Mesenchymal stem cell (in vitro differentiated cells and primary cell): ENCODE measurements around the gene UNC5C.

Source experiments
- DNase-seq: peaks from one replicate; pipeline ENCODE4 v3.0.0-alpha.2; 2013
- H2AFZ ChIP-seq: one replicate; pipeline ENCODE4 v1.6.1; 2013; ENCODE audit warnings: low read depth, mild to moderate bottlenecking, control low read depth, inconsistent platforms, low read length, moderate library complexity
- H2AK5ac ChIP-seq: 2 replicates; pipeline ENCODE4 v1.6.1; 2013; ENCODE audit warnings: low read length, moderate library complexity, mild to moderate bottlenecking, inconsistent platforms; ENCODE audit not compliant: severe bottlenecking
- H2BK120ac ChIP-seq: one replicate; pipeline ENCODE4 v1.6.1; 2013; ENCODE audit warnings: low read depth, mild to moderate bottlenecking, inconsistent platforms, low read length, moderate library complexity
- H2BK12ac ChIP-seq, 2 experiments: one replicate each; pipeline ENCODE4 v1.6.1; 2013; ENCODE audit warnings: inconsistent platforms in 2 of 2, low read length in 2 of 2, mild to moderate bottlenecking in 2 of 2, moderate library complexity in 2 of 2, control low read depth in 1 of 2
- H2BK15ac ChIP-seq: one replicate; pipeline ENCODE4 v1.6.1; 2013; ENCODE audit warnings: mild to moderate bottlenecking, low read depth, inconsistent platforms; ENCODE audit not compliant: poor library complexity, severe bottlenecking
- H2BK5ac ChIP-seq: 2 replicates; pipeline ENCODE4 v1.6.1; 2013; ENCODE audit warnings: low read depth, mild to moderate bottlenecking, low read length, control low read depth, inconsistent platforms; ENCODE audit not compliant: poor library complexity, severe bottlenecking
- H3K14ac ChIP-seq, 2 experiments: one replicate each; pipeline ENCODE4 v1.6.1; 2013; ENCODE audit warnings: inconsistent platforms in 2 of 2, low read length in 2 of 2, control low read depth in 1 of 2, mild to moderate bottlenecking in 1 of 2, moderate library complexity in 1 of 2
- H3K18ac ChIP-seq, 2 experiments: one replicate each; pipeline ENCODE4 v1.6.1; 2013; ENCODE audit warnings: inconsistent platforms in 2 of 2, low read length in 2 of 2, control low read depth in 1 of 2, low read depth in 1 of 2, mild to moderate bottlenecking in 1 of 2
- H3K23ac ChIP-seq, 2 experiments: one replicate each; pipeline ENCODE4 v1.6.1; 2013; ENCODE audit warnings: inconsistent platforms in 2 of 2, low read length in 2 of 2, mild to moderate bottlenecking in 2 of 2, moderate library complexity in 2 of 2, control low read depth in 1 of 2
- H3K27ac ChIP-seq: 2 replicates; pipeline ENCODE4 v1.5.1; 2013; ENCODE audit warnings: mild to moderate bottlenecking, moderate library complexity, low read length, control low read depth, inconsistent platforms; ENCODE audit not compliant: poor library complexity, severe bottlenecking
- H3K27me3 ChIP-seq, 2 experiments: 2 replicates each; pipeline versions ENCODE4 v1.6.1 to v1.7.0; 2013; ENCODE audit warnings: low read length in 2 of 2, mild to moderate bottlenecking in 2 of 2, moderate library complexity in 2 of 2, control low read depth in 1 of 2, inconsistent platforms in 1 of 2; ENCODE audit not compliant: control insufficient read depth in 1 of 2, insufficient read depth in 1 of 2
- H3K36me3 ChIP-seq, 2 experiments: 2 replicates each; pipeline versions ENCODE4 v1.6.1 to v1.7.0; 2013; ENCODE audit warnings: low read length in 2 of 2, control low read depth in 1 of 2, inconsistent platforms in 1 of 2, low read depth in 1 of 2, mild to moderate bottlenecking in 1 of 2; ENCODE audit not compliant: insufficient read depth in 2 of 2, control insufficient read depth in 1 of 2
- H3K4ac ChIP-seq, 2 experiments: one replicate each; pipeline ENCODE4 v1.6.1; 2013; ENCODE audit warnings: inconsistent platforms in 2 of 2, low read length in 2 of 2, mild to moderate bottlenecking in 2 of 2, moderate library complexity in 2 of 2, control low read depth in 1 of 2, low read depth in 1 of 2
- H3K4me1 ChIP-seq: 2 replicates; pipeline ENCODE4 v1.6.1; 2013; ENCODE audit warnings: low read depth, low read length, control low read depth; ENCODE audit not compliant: control insufficient read depth, insufficient read depth
- H3K4me2 ChIP-seq: 2 replicates; pipeline ENCODE4 v1.6.1; 2013; ENCODE audit warnings: low read length, mild to moderate bottlenecking, inconsistent platforms; ENCODE audit not compliant: poor library complexity, severe bottlenecking
- H3K4me3 ChIP-seq, 2 experiments: 2 replicates each; pipeline versions ENCODE4 v1.5.1 to v1.7.0; 2013; ENCODE audit warnings: low read length in 2 of 2, mild to moderate bottlenecking in 2 of 2, control low read depth in 1 of 2, low read depth in 1 of 2; ENCODE audit not compliant: insufficient read depth in 1 of 2
- H3K79me1 ChIP-seq: replicated peaks from 2 replicates; pipeline ENCODE4 v1.6.1; 2013; ENCODE audit warnings: mild to moderate bottlenecking, control low read depth, low read length, inconsistent platforms; ENCODE audit not compliant: poor library complexity, severe bottlenecking
- H3K9ac ChIP-seq: 2 replicates; pipeline ENCODE4 v1.7.0; 2013; ENCODE audit warnings: mild to moderate bottlenecking, low read length, moderate library complexity
- H3K9me3 ChIP-seq: 2 replicates; pipeline ENCODE4 v1.7.0; 2013; ENCODE audit warnings: mild to moderate bottlenecking, low read length; ENCODE audit not compliant: control insufficient read depth
- H4K8ac ChIP-seq: one replicate; pipeline ENCODE4 v1.6.1; 2013; ENCODE audit warnings: inconsistent platforms, mild to moderate bottlenecking, low read length, moderate library complexity
- H4K91ac ChIP-seq: one replicate; pipeline ENCODE4 v1.6.1; 2013; ENCODE audit warnings: mild to moderate bottlenecking, low read length, inconsistent platforms
- WGBS: methylation state at CpG from one replicate; pipeline ENCODE4 v1.1.7; 2013; ENCODE audit warnings: mixed read lengths; 5-methylcytosine and 5-hydroxymethylcytosine counted together

The UNC5C gene

GRCh38 chr4:95394752-95395306 is 153.9 kb downstream of the UNC5C start:
- Histone ChIP-seq H3K14ac (no peak overlapping the region), H2BK120ac (no peak overlapping the region), H2BK12ac (no peak overlapping the region), H3K18ac (no peak overlapping the region), H2BK15ac (no peak overlapping the region), H3K9me3 (no peaks in the 10 kb centered on the region), H4K91ac (no peak overlapping the region), H3K4me2 (no peak overlapping the region), H4K8ac (no peak overlapping the region), H3K9ac (no peak overlapping the region), H2BK5ac (no peak overlapping the region), H3K4ac (no peak overlapping the region), H3K4me3 (no peak overlapping the region), H2AK5ac (no peak overlapping the region), H3K23ac (no peak overlapping the region), H3K27me3 (no peaks in the 10 kb centered on the region), H3K36me3 (no peaks in the 10 kb centered on the region), H3K27ac (no peak overlapping the region), H3K79me1 (no peaks in the 10 kb centered on the region), H3K4me1 (no peaks in the 10 kb centered on the region), H2AFZ (no peak overlapping the region)
- WGBS, result no CpG with 5 or more reads among the region's 2 CpGs
- DNase-seq, result no peak

DNA sequence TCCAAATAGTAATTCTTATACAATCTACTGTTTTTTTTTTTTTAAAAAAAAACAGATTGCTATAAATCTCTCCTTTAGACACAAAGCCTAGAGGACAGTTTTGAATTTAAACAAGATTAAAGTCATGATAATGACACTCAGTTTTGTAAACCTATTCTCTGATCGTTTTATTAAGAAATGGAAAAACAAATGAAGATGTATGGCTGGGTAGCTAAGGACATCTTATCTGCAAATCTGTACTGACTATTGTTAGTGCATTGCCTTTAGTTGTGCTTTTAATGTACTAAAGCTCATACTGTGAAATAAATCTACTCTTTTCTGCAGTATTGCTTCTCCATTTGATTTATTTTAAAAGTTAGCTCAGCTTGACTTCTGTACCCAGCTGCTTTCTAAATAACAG is 155.0 kb downstream of the UNC5C start:
- no peak overlapping the region for H3K23ac ChIP-seq
- H3K9ac ChIP-seq, result no peak overlapping the region
- no peak overlapping the region for H2AFZ ChIP-seq
- H3K27me3 ChIP-seq, result no peaks in the 10 kb centered on the region
- H2BK12ac ChIP-seq, result no peak overlapping the region
- no peaks in the 10 kb centered on the region for H3K9me3 ChIP-seq
- H3K4me3 ChIP-seq, result no peak overlapping the region
- WGBS, result no CpG with 5 or more reads among the region's 1 CpG
- H2BK120ac ChIP-seq, result no peak overlapping the region
- no peak overlapping the region for H2BK5ac ChIP-seq
- H3K18ac ChIP-seq, result no peak overlapping the region
- no peaks in the 10 kb centered on the region for H3K4me1 ChIP-seq
- H3K79me1 ChIP-seq, result no peaks in the 10 kb centered on the region
- no peak overlapping the region for H3K4ac ChIP-seq
- no peak overlapping the region for H3K4me2 ChIP-seq
- H2AK5ac ChIP-seq, result no peak overlapping the region
- H4K8ac ChIP-seq, result no peak overlapping the region
- no peak overlapping the region for H3K14ac ChIP-seq
- no peak overlapping the region for H4K91ac ChIP-seq
- no peak for DNase-seq
- H3K36me3 ChIP-seq, result no peaks in the 10 kb centered on the region
- H3K27ac ChIP-seq, result no peak overlapping the region
- H2BK15ac ChIP-seq, result no peak overlapping the region

DNA sequence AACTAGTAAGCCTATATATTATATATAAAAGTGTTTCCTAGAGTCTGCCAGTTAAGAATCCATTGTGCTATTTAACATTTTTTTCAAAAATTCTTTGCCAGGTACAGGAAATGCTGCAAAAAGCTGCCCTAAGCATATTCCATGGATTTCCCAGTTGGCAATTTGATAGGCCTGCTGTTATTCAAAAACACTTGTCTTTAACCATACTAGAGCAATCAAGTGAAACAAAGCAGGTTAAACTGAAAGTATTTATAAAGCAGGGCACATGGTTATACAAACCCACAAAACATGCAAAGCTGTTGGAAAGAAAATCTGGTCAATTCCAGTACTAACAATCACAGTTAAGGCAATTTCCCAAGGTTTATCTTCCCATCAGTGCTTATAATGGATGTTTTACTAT is 159.9 kb downstream of the UNC5C start:
- Histone ChIP-seq H4K91ac (no peak overlapping the region), H2BK12ac (no peak overlapping the region), H3K18ac (no peak overlapping the region), H3K23ac (no peak overlapping the region), H3K4me3 (no peak overlapping the region), H3K9ac (no peak overlapping the region), H3K9me3 (no peaks in the 10 kb centered on the region), H3K27ac (no peak overlapping the region), H4K8ac (no peak overlapping the region), H2AK5ac (no peak overlapping the region), H2BK120ac (no peak overlapping the region), H3K4ac (no peak overlapping the region), H3K79me1 (no peaks in the 10 kb centered on the region), H3K36me3 (no peaks in the 10 kb centered on the region), H3K4me2 (no peak overlapping the region), H3K14ac (no peak overlapping the region), H2AFZ (no peak overlapping the region), H3K4me1 (no peaks in the 10 kb centered on the region), H3K27me3 (no peaks in the 10 kb centered on the region), H2BK5ac (no peak overlapping the region), H2BK15ac (no peak overlapping the region)
- peak; percentile 13 for DNase-seq

DNA sequence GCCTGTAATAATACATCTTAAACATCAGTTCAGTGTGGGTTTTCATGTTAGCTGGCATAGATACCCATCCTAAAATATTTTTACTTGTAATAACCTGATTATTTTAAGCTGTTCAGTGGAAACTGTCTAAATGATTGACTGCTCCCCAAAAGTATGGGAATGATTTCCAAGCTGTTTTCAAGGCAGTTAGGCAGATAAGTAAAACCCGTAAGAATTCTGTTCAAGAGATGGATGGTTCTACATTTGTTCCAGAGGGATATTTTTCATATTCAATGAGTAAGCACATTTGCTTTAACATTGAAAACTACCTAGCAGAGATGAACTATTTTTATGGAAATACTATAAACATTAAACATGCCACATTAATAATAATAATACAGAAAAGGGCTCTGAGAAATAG is 161.1 kb downstream of the UNC5C start:
- Histone ChIP-seq H3K4ac (no peak overlapping the region), H3K79me1 (no peaks in the 10 kb centered on the region), H2AK5ac (no peak overlapping the region), H2BK12ac (no peak overlapping the region), H3K9me3 (no peaks in the 10 kb centered on the region), H4K91ac (no peak overlapping the region), H4K8ac (no peak overlapping the region), H3K23ac (no peak overlapping the region), H3K4me3 (no peak overlapping the region), H3K14ac (no peak overlapping the region), H3K4me1 (no peaks in the 10 kb centered on the region), H3K36me3 (no peaks in the 10 kb centered on the region), H2BK120ac (no peak overlapping the region), H3K27me3 (no peaks in the 10 kb centered on the region), H3K9ac (no peak overlapping the region), H3K4me2 (no peak overlapping the region), H2BK15ac (no peak overlapping the region), H3K18ac (no peak overlapping the region), H2AFZ (no peak overlapping the region), H3K27ac (no peak overlapping the region), H2BK5ac (no peak overlapping the region)
- DNase-seq, result no peak
- WGBS, result 100% methylated on average over 1 of the region's 1 CpG
